Natural killer cell treated with Interleukin-12 subunit alpha and Interleukin-12 subunit beta and Interleukin-15 and Interleukin-18, amount 100 ng/mL, for 72 hours (primary cell): Measurements from ENCODE around the gene METAP1D. TPM values are rescaled to one million over a fixed set of nuclear protein-coding genes. Genes with fewer than 3 reads are reported as not detected.

Experiments
- ATAC-seq, 2 donors: fragments of 150-1000 bp; cut with Tn5 transposase in 1 of 2; sonication (Bioruptor Pico), chemical (Tn5 transposase) in 1 of 2; 2 replicates each; pipeline ENCODE4 v1.10.0; 2021
- DNase-seq: peaks from one replicate; pipeline ENCODE4 v3.0.0; 2022; ENCODE audit warnings: low spot score
- H3K27ac Mint-ChIP-seq, 2 donors: 1 replicate in 1 of 2; 2 replicates in 1 of 2; pipeline ENCODE4 v1.8.0; 2022; ENCODE audit warnings: mixed read lengths in 2 of 2, mild to moderate bottlenecking in 1 of 2, moderate library complexity in 1 of 2
- H3K27me3 Mint-ChIP-seq, 2 donors: 1 replicate in 1 of 2; 2 replicates in 1 of 2; pipeline ENCODE4 v1.8.0; 2022; ENCODE audit warnings: mixed read lengths in 2 of 2
- H3K36me3 Mint-ChIP-seq: one replicate; pipeline ENCODE4 v1.8.0; 2022; ENCODE audit warnings: mixed read lengths
- H3K4me1 Mint-ChIP-seq, 2 donors: 1 replicate in 1 of 2; 2 replicates in 1 of 2; pipeline ENCODE4 v1.8.0; 2022; ENCODE audit warnings: low read depth in 2 of 2, mixed read lengths in 2 of 2, mild to moderate bottlenecking in 1 of 2
- H3K4me3 Mint-ChIP-seq: one replicate; pipeline ENCODE4 v1.8.0; 2022; ENCODE audit warnings: mixed read lengths
- H3K9me3 Mint-ChIP-seq: 2 replicates; pipeline ENCODE4 v1.8.0; 2022; ENCODE audit warnings: mixed read lengths
- total RNA-seq, 2 donors: library from RNA; stranded (reverse); gene quantifications; one replicate each; pipeline ENCODE4 v1.2.3, GENCODE V29; 2022

Gene METAP1D
- total RNA-seq, 2 donors from 2014 or later: 2.8 to 6.6 TPM

- peaks cover 43 to 48% of the 10 kb centered on the region in 2 donors for H3K4me1 Mint-ChIP-seq
- H3K27ac Mint-ChIP-seq: no peak overlapping the region
- ATAC-seq (no peak), DNase-seq (no peak)
- no peak overlapping the region for H3K4me3 Mint-ChIP-seq
- H3K27me3 Mint-ChIP-seq: peaks cover 44 to 51% of the 10 kb centered on the region in 2 donors
- H3K36me3 Mint-ChIP-seq: peaks cover 11% of the 10 kb centered on the region
- no peaks in the 10 kb centered on the region for H3K9me3 Mint-ChIP-seq
These were observed 97.9 kb downstream of the METAP1D start for GRCh38 chr2:172097557-172098131.

GRCh38 chr2:172098287-172098649 lies 98.5 kb downstream of the METAP1D start:
- peaks cover 39 to 45% of the 10 kb centered on the region in 2 donors for H3K27me3 Mint-ChIP-seq
- peak overlapping the region; percentile 1 to 16 for H3K27ac Mint-ChIP-seq
- H3K4me3 Mint-ChIP-seq: peak overlapping the region; percentile 71
- ATAC-seq (no peak), DNase-seq (no peak)
- peaks cover 44 to 50% of the 10 kb centered on the region in 2 donors for H3K4me1 Mint-ChIP-seq
- no peaks in the 10 kb centered on the region for H3K9me3 Mint-ChIP-seq
- H3K36me3 Mint-ChIP-seq: peaks cover 11% of the 10 kb centered on the region

- Mint-ChIP-seq H3K4me3 (peak overlapping the region; percentile 71), H3K27me3 (peaks cover 37 to 44% of the 10 kb centered on the region in 2 donors), H3K9me3 (no peaks in the 10 kb centered on the region), H3K36me3 (peaks cover 8% of the 10 kb centered on the region), H3K27ac (peak overlapping the region; percentile 1 to 16), H3K4me1 (peaks cover 43 to 50% of the 10 kb centered on the region in 2 donors)
- DNase-seq: peak; percentile 85
- ATAC-seq: peak; percentile 46 to 66
These were observed 99.1 kb downstream of the METAP1D start for GRCh38 chr2:172098650-172099471.

- Mint-ChIP-seq H3K27me3 (peaks cover 40 to 46% of the 10 kb centered on the region in 2 donors), H3K4me1 (peaks cover 44 to 52% of the 10 kb centered on the region in 2 donors), H3K9me3 (no peaks in the 10 kb centered on the region), H3K36me3 (peaks cover 6% of the 10 kb centered on the region), H3K27ac (no peak overlapping the region), H3K4me3 (no peak overlapping the region)
- ATAC-seq (no peak), DNase-seq (no peak)
These were observed 99.8 kb downstream of the METAP1D start for GRCh38 chr2:172099472-172100079.

GRCh38 chr2:172100080-172100934 lies 100.6 kb downstream of the METAP1D start:
- peak overlapping the region; percentile 38 for H3K4me3 Mint-ChIP-seq
- no peaks in the 10 kb centered on the region for H3K9me3 Mint-ChIP-seq
- no peak for DNase-seq
- no peak for ATAC-seq
- peaks cover 6% of the 10 kb centered on the region for H3K36me3 Mint-ChIP-seq
- peaks cover 42 to 49% of the 10 kb centered on the region in 2 donors for H3K4me1 Mint-ChIP-seq
- no peak overlapping the region for H3K27ac Mint-ChIP-seq
- peaks cover 41 to 52% of the 10 kb centered on the region in 2 donors for H3K27me3 Mint-ChIP-seq

GRCh38 chr2:172100935-172101820 lies 101.4 kb downstream of the METAP1D start:
- peak overlapping the region; percentile 81 for H3K4me3 Mint-ChIP-seq
- no peak for DNase-seq
- H3K9me3 Mint-ChIP-seq: no peaks in the 10 kb centered on the region
- no peak for ATAC-seq
- peak overlapping the region; percentile 35 to 57 for H3K27ac Mint-ChIP-seq
- H3K36me3 Mint-ChIP-seq: peaks cover 6% of the 10 kb centered on the region
- peaks cover 40 to 50% of the 10 kb centered on the region in 2 donors for H3K27me3 Mint-ChIP-seq
- H3K4me1 Mint-ChIP-seq: peaks cover 33 to 40% of the 10 kb centered on the region in 2 donors

- Mint-ChIP-seq H3K4me1 (peaks cover 28 to 38% of the 10 kb centered on the region in 2 donors), H3K27me3 (peaks cover 36 to 43% of the 10 kb centered on the region in 2 donors), H3K27ac (peak overlapping the region; percentile 35 to 57), H3K9me3 (no peaks in the 10 kb centered on the region), H3K4me3 (peak overlapping the region; percentile 81), H3K36me3 (peaks cover 6% of the 10 kb centered on the region)
- DNase-seq (no peak), ATAC-seq (peak; percentile 37 to 51)
These were observed 102.2 kb downstream of the METAP1D start for GRCh38 chr2:172101821-172102390.

- peak; percentile 76 for DNase-seq
- H3K27me3 Mint-ChIP-seq: peaks cover 36 to 45% of the 10 kb centered on the region in 2 donors
These were observed 102.9 kb downstream of the METAP1D start, which contains the start of gene DLX2 for GRCh38 chr2:172102391-172103359. Gene DLX2 (minus strand): TSS chr2:172102900. CDS start chr2:172102538, 362 bp downstream.

GRCh38 chr2:172103471-172104272 lies 103.9 kb downstream of the METAP1D start:
- peaks cover 31 to 42% of the 10 kb centered on the region in 2 donors for H3K4me1 Mint-ChIP-seq
- peak in 1 of 2 donors; percentile 61 for ATAC-seq

More at GRCh38 chr2:172102391-172103359, 102.9 kb downstream of the METAP1D start, which contains the start of gene DLX2:
- Mint-ChIP-seq H3K4me1 (peaks cover 30 to 40% of the 10 kb centered on the region in 2 donors), H3K36me3 (peaks cover 6% of the 10 kb centered on the region), H3K9me3 (no peaks in the 10 kb centered on the region), H3K4me3 (peak within 1 kb of the TSS; percentile 81), H3K27ac (peak within 1 kb of the TSS; percentile 35 to 57)
- ATAC-seq: peak; percentile 77 to 80

GRCh38 chr2:172105471-172106107 lies 105.8 kb downstream of the METAP1D start:
- H3K4me1 Mint-ChIP-seq: peaks cover 33 to 40% of the 10 kb centered on the region in 2 donors
- peaks cover 47 to 54% of the 10 kb centered on the region in 2 donors for H3K27me3 Mint-ChIP-seq
- no peak overlapping the region for H3K27ac Mint-ChIP-seq
- no peaks in the 10 kb centered on the region for H3K36me3 Mint-ChIP-seq
- no peak overlapping the region for H3K4me3 Mint-ChIP-seq
- no peak for DNase-seq
- H3K9me3 Mint-ChIP-seq: no peaks in the 10 kb centered on the region
- no peak for ATAC-seq

More at GRCh38 chr2:172103471-172104272, 103.9 kb downstream of the METAP1D start:
- Mint-ChIP-seq H3K9me3 (no peaks in the 10 kb centered on the region), H3K27me3 (peaks cover 40 to 49% of the 10 kb centered on the region in 2 donors), H3K36me3 (peaks cover 1% of the 10 kb centered on the region), H3K27ac (peak overlapping the region in 1 of 2 donors; percentile 7), H3K4me3 (peak overlapping the region; percentile 81)
- DNase-seq: peak; percentile 85
